Activated T-cell treated with anti-CD3 and anti-CD28 coated beads for 1 hour (primary cell): ENCODE results near the gene FAHD1.
A peak's percentile ranks its signal among the peaks of the same experiment; 100 is the strongest.

Source experiments
- DNase-seq: peaks from one replicate; pipeline ENCODE4 v3.0.0-alpha.2; 2020; ENCODE audit warnings: low read depth

The FAHD1 gene

DNA sequence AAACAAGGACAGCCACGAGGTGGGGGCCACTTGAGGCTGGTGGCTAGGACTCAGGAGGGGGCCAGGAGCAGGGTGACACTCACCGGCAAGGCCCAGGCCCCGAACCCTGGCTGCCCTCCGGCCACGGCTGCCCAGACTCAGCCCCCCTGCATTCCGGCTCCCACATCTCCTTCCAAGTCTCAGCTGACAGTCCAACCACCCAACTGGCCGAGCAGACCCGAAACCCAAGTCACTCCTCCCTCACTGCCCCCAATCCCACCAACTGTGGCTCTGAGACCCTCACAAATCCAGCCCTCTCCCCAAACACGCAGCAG lies 9.8 kb upstream of the FAHD1 start:
- DNase-seq: no peak

- no peak for DNase-seq
Measured at GRCh38 chr16:1817716-1818115, 9.3 kb upstream of the FAHD1 start.

GRCh38 chr16:1818204-1818872 lies 8.7 kb upstream of the FAHD1 start:
- DNase-seq: no peak

GRCh38 chr16:1818873-1819525 lies 8.0 kb upstream of the FAHD1 start:
- DNase-seq: no peak

- no peak for DNase-seq
Measured at GRCh38 chr16:1819611-1820010, 7.4 kb upstream of the FAHD1 start.

- DNase-seq: no peak
Measured at GRCh38 chr16:1820096-1820945, 6.7 kb upstream of the FAHD1 start.

DNA sequence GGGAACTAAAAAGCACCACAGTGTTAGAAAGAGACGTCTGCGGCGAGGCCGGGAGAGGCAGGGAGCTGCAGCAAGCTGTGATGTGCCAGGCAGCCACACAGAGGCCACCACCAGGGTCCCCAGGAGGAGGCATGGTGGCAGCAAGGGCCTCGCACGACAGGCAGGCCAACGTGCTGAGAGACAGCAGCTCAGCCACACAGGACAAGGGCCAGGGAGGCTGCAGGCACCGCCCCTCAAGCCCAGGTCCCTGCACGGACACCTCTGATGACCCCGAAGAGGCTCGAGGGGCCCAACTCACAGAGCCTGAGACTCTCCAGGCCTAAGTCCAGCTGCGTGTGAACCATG lies 6.1 kb upstream of the FAHD1 start:
- DNase-seq: no peak

DNA sequence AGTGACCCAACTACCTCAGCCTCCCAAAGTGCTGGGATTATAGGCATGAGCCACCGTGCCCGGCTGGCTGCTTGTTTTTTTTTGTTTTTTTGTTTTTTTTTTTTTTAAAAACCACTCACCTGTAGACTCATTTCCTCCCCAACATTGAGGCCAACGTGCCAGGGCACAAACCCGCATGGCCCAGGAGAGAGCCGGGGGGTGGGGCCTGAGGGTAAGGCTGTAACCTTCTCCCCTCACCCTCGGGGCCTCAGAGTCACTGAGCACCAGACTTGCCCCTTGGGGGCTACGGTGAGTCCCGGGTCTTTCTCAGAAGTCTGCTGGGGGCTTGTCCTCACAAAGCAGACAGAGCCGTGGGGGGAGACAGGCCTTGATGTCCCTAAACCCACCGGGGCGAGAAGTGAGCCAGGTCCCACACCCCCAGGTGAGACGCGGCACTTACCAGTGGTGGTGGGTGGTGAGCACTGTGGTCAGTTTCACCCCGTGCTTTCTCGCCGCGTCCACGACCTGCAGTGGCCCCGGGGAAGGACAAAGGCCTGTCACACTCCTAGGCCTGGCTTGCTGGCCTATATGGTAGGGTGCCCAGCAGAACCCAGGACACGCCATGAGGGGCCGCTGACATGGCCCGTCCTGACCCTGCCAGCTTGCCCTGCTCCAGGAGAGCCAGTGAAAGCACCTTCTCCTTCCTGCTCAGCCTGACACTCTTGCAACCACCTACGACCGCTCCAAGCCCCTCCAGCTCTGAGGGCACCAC lies 5.0 kb upstream of the FAHD1 start:
- no peak for DNase-seq

DNA sequence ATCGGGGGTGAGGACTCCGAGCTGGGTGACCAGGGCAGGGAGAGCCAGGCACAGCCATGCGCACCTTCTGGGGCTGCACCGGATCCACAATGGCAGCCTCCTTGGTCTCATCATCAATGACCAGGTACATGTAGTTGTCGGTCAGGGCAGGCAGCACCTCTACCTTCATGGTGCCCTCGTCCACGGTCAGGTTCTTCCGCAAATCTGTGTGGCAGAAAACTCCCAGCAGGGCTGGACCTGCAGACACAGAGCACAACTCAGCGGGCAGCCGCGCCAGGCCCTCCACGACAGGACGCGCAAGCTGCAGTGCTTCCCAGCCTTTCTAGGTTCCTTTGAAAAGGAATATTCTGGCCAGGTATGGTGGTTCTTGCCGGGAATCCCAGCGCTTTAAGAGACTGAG lies 4.2 kb upstream of the FAHD1 start:
- DNase-seq: no peak

DNA sequence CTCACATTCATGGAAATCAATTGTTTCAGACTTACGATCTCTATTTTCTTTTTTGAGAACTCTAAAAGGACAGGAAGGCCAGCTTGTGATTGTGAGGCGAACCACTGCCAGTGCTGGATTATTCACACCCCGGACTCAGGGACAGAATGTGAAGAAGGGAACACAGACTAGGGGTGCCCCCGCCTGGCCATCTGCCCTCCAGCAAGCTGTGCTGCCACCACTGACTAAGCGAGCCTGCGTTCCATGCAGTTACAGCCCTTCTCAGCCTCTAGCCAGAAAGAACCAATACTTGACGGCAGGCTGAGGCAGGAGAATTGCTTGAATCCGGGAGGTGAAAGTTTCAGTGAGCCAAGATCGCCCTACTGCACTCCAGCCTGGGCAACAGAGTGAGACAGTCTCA lies 3.2 kb upstream of the FAHD1 start:
- no peak for DNase-seq

DNA sequence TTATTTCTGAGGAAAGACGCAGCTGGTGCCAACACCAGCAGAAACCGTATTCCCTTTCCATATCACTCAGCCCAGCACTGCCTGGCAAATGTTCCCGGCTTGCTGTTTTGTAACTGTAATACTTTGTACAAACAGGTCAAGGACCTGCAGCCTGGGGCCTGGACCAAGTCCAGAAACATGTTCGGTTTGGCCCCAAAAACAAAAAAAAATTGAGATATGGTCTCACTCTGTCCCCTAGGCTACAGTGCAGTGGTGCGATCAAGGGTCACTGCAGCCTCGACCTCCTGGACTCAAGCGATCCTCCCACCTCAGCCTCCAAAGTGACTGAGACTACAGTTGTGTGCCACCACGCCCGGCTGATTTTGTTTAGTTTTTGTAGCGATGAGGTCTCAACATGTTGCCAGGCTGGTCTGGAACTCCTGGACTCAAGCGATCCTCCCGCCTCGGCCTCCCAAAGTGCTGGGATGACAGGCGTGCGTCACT lies 1.6 kb upstream of the FAHD1 start:
- no peak for DNase-seq

DNA sequence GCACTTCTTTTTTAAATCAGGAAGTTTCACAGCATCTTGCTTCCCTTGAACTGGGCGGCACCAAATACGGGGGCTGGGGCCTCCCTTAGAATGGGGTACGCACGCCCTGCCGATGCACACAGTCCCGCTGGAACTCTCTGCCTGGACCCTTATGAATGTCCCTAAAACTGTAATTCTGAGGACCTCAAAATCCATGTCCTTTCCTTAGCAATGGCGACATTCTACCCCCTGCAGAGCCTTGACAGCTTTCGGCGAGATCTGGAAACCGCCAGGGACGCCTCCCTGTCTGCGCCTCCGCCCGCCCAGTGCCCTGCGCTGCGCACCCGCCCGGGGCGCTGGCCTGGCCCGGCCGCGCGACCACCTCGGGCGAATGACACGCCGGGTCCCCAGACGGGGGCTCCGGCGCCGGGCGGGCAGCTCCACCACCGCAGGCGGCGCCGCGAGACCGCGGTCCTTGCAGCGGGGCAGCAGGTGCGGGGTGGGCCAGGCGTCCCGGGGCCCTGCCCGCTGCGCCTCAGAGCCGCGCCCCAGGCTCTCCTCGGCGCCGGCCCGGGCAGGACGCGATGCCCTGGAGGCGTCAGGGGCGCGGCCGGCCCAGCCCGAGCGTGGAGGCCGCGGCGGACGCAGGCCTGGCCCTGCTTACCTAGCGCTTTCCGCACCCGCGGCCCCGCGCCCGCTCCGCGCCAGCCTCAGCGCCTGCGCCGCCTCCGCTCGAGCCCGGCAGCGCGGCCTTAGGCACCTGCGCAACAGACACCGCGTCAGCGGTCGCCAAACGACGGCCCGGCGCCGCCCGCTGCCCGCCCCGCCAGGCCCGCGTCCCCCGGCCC lies 929 bp upstream of the FAHD1 start:
- peak; percentile 53 for DNase-seq

DNA sequence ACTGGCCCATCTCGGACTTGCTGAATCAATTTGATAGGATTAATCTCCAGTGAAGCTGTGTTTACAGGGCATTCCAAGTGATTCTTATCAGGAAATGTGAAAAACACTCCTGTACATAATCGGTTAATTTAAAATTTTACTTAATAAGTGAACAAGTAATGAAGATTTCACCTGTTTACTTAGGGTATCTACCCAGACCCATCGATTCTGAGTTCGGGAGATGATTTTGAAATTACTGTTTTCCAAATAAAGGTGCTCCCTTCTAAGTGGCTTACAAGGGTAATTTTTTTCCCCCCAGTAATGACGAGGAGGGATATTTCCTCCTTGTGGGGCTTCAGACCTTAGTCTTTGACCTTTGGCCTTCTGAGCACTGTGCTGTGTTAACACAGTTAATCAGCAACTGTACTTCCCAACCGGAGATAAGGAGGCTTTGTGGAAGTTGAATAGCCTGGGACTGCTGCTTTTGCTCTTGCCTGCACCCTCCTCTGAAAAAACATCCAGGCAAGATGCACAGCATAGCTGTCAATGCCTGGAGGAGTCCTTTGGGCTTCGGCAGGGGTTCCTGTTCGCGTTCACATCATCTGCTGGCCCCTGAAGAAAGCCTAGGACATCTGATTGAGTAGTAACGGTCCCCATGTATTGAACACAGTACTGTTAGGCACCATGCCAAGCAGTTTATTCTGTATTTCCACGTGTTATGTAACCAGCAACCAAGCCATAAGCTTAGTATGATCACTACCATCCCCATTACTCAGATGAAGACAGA lies 1.8 kb downstream of the FAHD1 start:
- no peak for DNase-seq

DNA sequence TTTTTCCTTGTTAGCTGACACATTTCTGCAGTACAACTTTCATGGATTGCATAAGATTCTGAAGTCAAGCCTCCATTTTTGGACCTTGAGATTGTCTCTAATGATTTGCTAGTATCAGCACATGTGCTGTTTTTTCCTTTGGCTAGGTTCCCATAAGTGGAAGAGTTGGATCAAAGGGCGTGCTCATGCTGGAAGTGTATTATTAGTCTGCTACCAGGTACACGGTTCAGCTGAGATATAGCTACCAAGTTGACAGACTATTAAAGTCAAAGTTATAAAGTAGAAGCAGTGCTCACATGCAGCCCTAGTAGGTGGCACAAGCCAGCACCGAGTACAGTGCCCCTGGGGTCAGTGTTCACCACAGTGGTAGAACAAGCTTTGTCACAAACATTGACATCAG lies 3.2 kb downstream of the FAHD1 start:
- no peak for DNase-seq

DNA sequence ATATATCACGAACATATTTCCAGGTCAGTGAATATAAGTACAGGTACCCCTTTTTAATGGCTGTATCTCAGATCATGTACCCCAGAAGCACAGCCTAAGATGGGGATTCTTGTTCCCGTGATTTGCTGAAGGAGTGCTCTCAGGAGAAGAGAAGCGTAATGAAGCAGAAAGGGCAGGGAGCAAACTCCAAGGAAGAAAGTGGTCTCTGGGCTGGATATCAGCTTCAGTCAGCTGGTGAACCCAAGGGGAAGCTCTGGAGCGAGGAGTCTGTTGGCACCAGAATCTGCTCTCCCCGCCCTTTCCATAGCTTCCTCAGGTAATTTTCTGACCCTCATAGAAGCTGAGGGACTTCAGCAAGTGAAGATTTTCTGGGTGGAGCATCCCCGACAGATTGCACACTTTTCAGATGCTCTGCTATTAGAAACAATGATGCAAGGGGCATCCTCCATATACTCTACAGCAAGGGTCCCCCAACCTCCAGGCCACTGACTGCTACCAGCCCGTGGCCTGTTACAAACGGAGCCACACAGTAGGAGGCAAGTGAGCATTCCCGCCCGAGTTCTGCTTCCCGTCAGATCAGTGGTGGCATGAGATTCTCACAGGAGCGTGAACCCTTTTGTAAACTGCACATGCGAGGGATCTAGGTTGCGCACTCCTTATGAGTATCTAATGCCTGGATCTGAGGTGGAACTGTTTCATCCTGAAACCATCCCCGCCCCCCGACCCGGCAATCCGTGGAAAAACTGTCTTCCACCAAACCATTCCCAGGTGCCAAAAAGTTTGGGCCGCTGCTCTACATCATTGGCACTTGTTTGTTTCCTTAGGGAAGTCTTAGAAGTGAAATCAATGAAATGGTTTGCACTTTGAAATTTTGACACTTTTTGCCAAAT lies 4.4 kb downstream of the FAHD1 start:
- no peak for DNase-seq

- DNase-seq: no peak
Measured at GRCh38 chr16:1832838-1833454, 5.9 kb downstream of the FAHD1 start.

- no peak for DNase-seq
Measured at GRCh38 chr16:1834096-1834495, 7.1 kb downstream of the FAHD1 start.

GRCh38 chr16:1839554-1839953 lies 12.5 kb downstream of the FAHD1 start:
- DNase-seq: no peak

GRCh38 chr16:1845985-1846384 lies 19.0 kb downstream of the FAHD1 start:
- DNase-seq: no peak
